Activated naive CD4-positive, alpha-beta T cell treated with anti-CD3 and anti-CD28 coated beads, Interleukin-2, amount 10 ng/mL, durations not matched to agents 7 days and 5 days (primary cell): ENCODE results near the gene ZNF613.
"Not testable (repeated sequence)": the region's sequence is repeated elsewhere in the genome, so short reads cannot be mapped to it uniquely, and the experiment has no call there.

Experiments
- CTCF ChIA-PET: fragments of 350-600 bp; sonication (Branson Sonifier 250); formaldehyde crosslinking; loops from one replicate; lab custom pipeline; 2021; ENCODE audit warnings: antibody characterized with exemption; lab: Charles Lee
- DNase-seq: peaks from one replicate; pipeline ENCODE4 v3.0.0-alpha.2; 2020
- H3K27ac Mint-ChIP-seq: one replicate; pipeline ENCODE4 v1.8.0; 2021; ENCODE audit warnings: mild to moderate bottlenecking, moderate library complexity, mixed read lengths
- H3K27me3 Mint-ChIP-seq: one replicate; pipeline ENCODE4 v1.8.0; 2021; ENCODE audit warnings: mild to moderate bottlenecking, mixed read lengths
- H3K36me3 Mint-ChIP-seq: one replicate; pipeline ENCODE4 v1.8.0; 2021; ENCODE audit warnings: mixed read lengths
- H3K4me1 Mint-ChIP-seq: one replicate; pipeline ENCODE4 v1.8.0; 2021; ENCODE audit warnings: mixed read lengths
- H3K4me3 Mint-ChIP-seq: one replicate; pipeline ENCODE4 v1.8.0; 2021; ENCODE audit warnings: mild to moderate bottlenecking, moderate library complexity, mixed read lengths
- H3K9me3 Mint-ChIP-seq: one replicate; pipeline ENCODE4 v1.8.0; 2021; ENCODE audit warnings: mixed read lengths

ZNF613 gene

GRCh38 chr19:51926784-51927741 is at the start of gene ZNF613:
Gene ZNF613 (plus strand): TSS chr19:51927472. CDS start chr19:51936221, 8,749 bp downstream.
- peaks cover 69% of the 10 kb centered on the region for H3K9me3 Mint-ChIP-seq
- H3K4me1 Mint-ChIP-seq = peaks cover 24% of the 10 kb centered on the region
- CTCF ChIA-PET = no interaction called here
- no peaks in the 10 kb centered on the region for H3K27me3 Mint-ChIP-seq
- peak; percentile 90 for DNase-seq
- H3K36me3 Mint-ChIP-seq = peaks cover 51% of the 10 kb centered on the region
- H3K4me3 Mint-ChIP-seq = peak within 1 kb of the TSS; percentile 98
- peak within 1 kb of the TSS; percentile 95 for H3K27ac Mint-ChIP-seq

GRCh38 chr19:51882518-51882917 is 44.8 kb upstream of the ZNF613 start:
- Mint-ChIP-seq H3K9me3 (peaks cover 65% of the 10 kb centered on the region), H3K4me1 (peaks cover 1% of the 10 kb centered on the region), H3K27me3 (no peaks in the 10 kb centered on the region), H3K4me3 (no peak overlapping the region), H3K36me3 (peaks cover 53% of the 10 kb centered on the region), H3K27ac (no peak overlapping the region)
- CTCF ChIA-PET = no interaction called here
- DNase-seq = no peak

- Mint-ChIP-seq H3K27ac (no peak overlapping the region), H3K9me3 (peaks cover 74% of the 10 kb centered on the region), H3K4me1 (peaks cover 7% of the 10 kb centered on the region), H3K4me3 (no peak overlapping the region), H3K36me3 (peaks cover 63% of the 10 kb centered on the region), H3K27me3 (no peaks in the 10 kb centered on the region)
- CTCF ChIA-PET = no interaction called here
- no peak for DNase-seq
These were observed 42.6 kb upstream of the ZNF613 start for GRCh38 chr19:51884713-51885112.

- peak within 1 kb of the TSS; percentile 85 for H3K4me3 Mint-ChIP-seq
- H3K36me3 Mint-ChIP-seq = peaks cover 72% of the 10 kb centered on the region
- peaks cover 7% of the 10 kb centered on the region for H3K4me1 Mint-ChIP-seq
- peak within 1 kb of the TSS; percentile 68 for H3K27ac Mint-ChIP-seq
- DNase-seq = peak; percentile 77
- peaks cover 75% of the 10 kb centered on the region for H3K9me3 Mint-ChIP-seq
- no peaks in the 10 kb centered on the region for H3K27me3 Mint-ChIP-seq
- CTCF ChIA-PET = no interaction called here
These were observed 39.5 kb upstream of the ZNF613 start, which contains the start of gene ZNF577 for GRCh38 chr19:51887522-51888498. Gene ZNF577 (minus strand): TSS chr19:51887951. CDS start chr19:51880382, 7,569 bp downstream.

GRCh38 chr19:51889934-51890333 is 37.3 kb upstream of the ZNF613 start:
- H3K4me3 Mint-ChIP-seq = no peak overlapping the region
- H3K4me1 Mint-ChIP-seq = peaks cover 7% of the 10 kb centered on the region
- no peak overlapping the region for H3K27ac Mint-ChIP-seq
- H3K36me3 Mint-ChIP-seq = peaks cover 87% of the 10 kb centered on the region
- peaks cover 81% of the 10 kb centered on the region for H3K9me3 Mint-ChIP-seq
- no peak for DNase-seq
- no peaks in the 10 kb centered on the region for H3K27me3 Mint-ChIP-seq
- CTCF ChIA-PET = no interaction called here

- DNase-seq = no peak
- Mint-ChIP-seq H3K27me3 (no peaks in the 10 kb centered on the region), H3K4me3 (no peak overlapping the region), H3K27ac (no peak overlapping the region), H3K9me3 (peaks cover 80% of the 10 kb centered on the region), H3K4me1 (peaks cover 7% of the 10 kb centered on the region), H3K36me3 (peaks cover 90% of the 10 kb centered on the region)
- CTCF ChIA-PET = no interaction called here
These were observed 36.0 kb upstream of the ZNF613 start for GRCh38 chr19:51891193-51891747.

- Mint-ChIP-seq H3K27me3 (peaks cover 7% of the 10 kb centered on the region), H3K27ac (no peak overlapping the region), H3K36me3 (peaks cover 86% of the 10 kb centered on the region), H3K9me3 (peaks cover 66% of the 10 kb centered on the region), H3K4me1 (peaks cover 23% of the 10 kb centered on the region), H3K4me3 (no peak overlapping the region)
- CTCF ChIA-PET = interaction anchor here (0.7 to 1.3 kb wide), 2 partner anchors 21 to 24 kb away, joined by 3 read pairs; no protein-coding TSS in a partner anchor
- DNase-seq = no peak
These were observed 25.4 kb upstream of the ZNF613 start for GRCh38 chr19:51901860-51902259.

- Mint-ChIP-seq H3K9me3 (peaks cover 64% of the 10 kb centered on the region), H3K36me3 (peaks cover 78% of the 10 kb centered on the region), H3K4me1 (peaks cover 26% of the 10 kb centered on the region), H3K27ac (no peak overlapping the region), H3K4me3 (peak overlapping the region; percentile 99), H3K27me3 (peaks cover 10% of the 10 kb centered on the region)
- CTCF ChIA-PET = no interaction called here
- DNase-seq = no peak
These were observed 24.1 kb upstream of the ZNF613 start for GRCh38 chr19:51903192-51903591.

GRCh38 chr19:51904331-51905165 is 22.7 kb upstream of the ZNF613 start, which contains the start of gene ZNF649:
Gene ZNF649 (minus strand): TSS chr19:51905017. CDS start chr19:51900107, 4,910 bp downstream.
- Mint-ChIP-seq H3K27me3 (peaks cover 10% of the 10 kb centered on the region), H3K27ac (peak within 1 kb of the TSS; percentile 97), H3K4me1 (peaks cover 26% of the 10 kb centered on the region), H3K4me3 (peak within 1 kb of the TSS; percentile 99), H3K9me3 (peaks cover 71% of the 10 kb centered on the region), H3K36me3 (peaks cover 67% of the 10 kb centered on the region)
- peak; percentile 85 for DNase-seq
- CTCF ChIA-PET = no interaction called here

GRCh38 chr19:51905206-51905605 is 22.1 kb upstream of the ZNF613 start:
- Mint-ChIP-seq H3K4me3 (peak overlapping the region; percentile 99), H3K36me3 (peaks cover 61% of the 10 kb centered on the region), H3K4me1 (peaks cover 26% of the 10 kb centered on the region), H3K27ac (peak overlapping the region; percentile 97), H3K27me3 (peaks cover 10% of the 10 kb centered on the region), H3K9me3 (peaks cover 69% of the 10 kb centered on the region)
- CTCF ChIA-PET = no interaction called here
- no peak for DNase-seq

- Mint-ChIP-seq H3K27ac (peak overlapping the region; percentile 42), H3K9me3 (peaks cover 68% of the 10 kb centered on the region), H3K27me3 (peaks cover 10% of the 10 kb centered on the region), H3K4me1 (peaks cover 26% of the 10 kb centered on the region), H3K36me3 (peaks cover 56% of the 10 kb centered on the region)
- H3K4me3 Mint-ChIP-seq, CTCF ChIA-PET, DNase-seq: not testable (repeated sequence)
These were observed 21.6 kb upstream of the ZNF613 start for GRCh38 chr19:51905639-51906038.

- H3K27ac Mint-ChIP-seq, DNase-seq, CTCF ChIA-PET, H3K4me3 Mint-ChIP-seq: not testable (repeated sequence)
- Mint-ChIP-seq H3K36me3 (peaks cover 52% of the 10 kb centered on the region), H3K4me1 (peaks cover 26% of the 10 kb centered on the region), H3K9me3 (peaks cover 66% of the 10 kb centered on the region), H3K27me3 (peaks cover 10% of the 10 kb centered on the region)
These were observed 21.2 kb upstream of the ZNF613 start for GRCh38 chr19:51906108-51906507.

- Mint-ChIP-seq H3K27me3 (peaks cover 10% of the 10 kb centered on the region), H3K36me3 (peaks cover 33% of the 10 kb centered on the region), H3K9me3 (peaks cover 63% of the 10 kb centered on the region), H3K4me1 (peaks cover 22% of the 10 kb centered on the region)
- DNase-seq, H3K4me3 Mint-ChIP-seq, H3K27ac Mint-ChIP-seq, CTCF ChIA-PET: not testable (repeated sequence)
These were observed 19.3 kb upstream of the ZNF613 start for GRCh38 chr19:51907981-51908380.
